T-helper 17 cell (primary cell): Measurements from ENCODE around the gene B4GALT4. TPM values are rescaled to one million over a fixed set of nuclear protein-coding genes. Genes with fewer than 3 reads are reported as not detected.

Experiments used
- ATAC-seq: fragments of 150-1000 bp; cut with Tn5 transposase; 2 replicates; pipeline ENCODE4 v1.10.0; 2021; ENCODE audit warnings: mild to moderate bottlenecking, moderate library complexity
- DNase-seq, 3 donors: peaks; one replicate each; pipeline versions ENCODE4 v3.0.0 to v3.0.0-alpha.2; 2020 to 2021
- H3K9me3 ChIP-seq: one replicate; pipeline ENCODE4 v1.7.0; 2013; ENCODE audit warnings: low read length, mild to moderate bottlenecking; ENCODE audit not compliant: control insufficient read depth, poor library complexity, severe bottlenecking
- H3K27ac Mint-ChIP-seq: one replicate; pipeline ENCODE4 v1.8.0; 2022; ENCODE audit warnings: mild to moderate bottlenecking, moderate library complexity, mixed read lengths
- H3K27me3 Mint-ChIP-seq: one replicate; pipeline ENCODE4 v1.8.0; 2022; ENCODE audit warnings: mixed read lengths
- H3K36me3 Mint-ChIP-seq: one replicate; pipeline ENCODE4 v1.8.0; 2022; ENCODE audit warnings: low read depth, mixed read lengths
- H3K4me1 Mint-ChIP-seq: one replicate; pipeline ENCODE4 v1.8.0; 2022; ENCODE audit warnings: mild to moderate bottlenecking, mixed read lengths
- H3K4me3 Mint-ChIP-seq: one replicate; pipeline ENCODE4 v1.8.0; 2022; ENCODE audit warnings: mild to moderate bottlenecking, moderate library complexity, mixed read lengths
- total RNA-seq, 4 donors: library from RNA in 2 of 4; stranded (reverse) in 2 of 4; gene quantifications; one replicate each; pipeline ENCODE4 v1.2.3 and lab custom pipeline; 2022 to 2026

Gene B4GALT4
- total RNA-seq, 2 donors from 2014 or later, result 14.6 to 24.7 TPM

GRCh38 chr3:119206611-119207511 lies 33.8 kb downstream of the B4GALT4 start:
- H3K4me3 Mint-ChIP-seq, result peak overlapping the region; percentile 28
- no peaks in the 10 kb centered on the region for H3K27me3 Mint-ChIP-seq
- no peak for DNase-seq
- H3K27ac Mint-ChIP-seq, result peak overlapping the region; percentile 54
- no peaks in the 10 kb centered on the region for H3K9me3 ChIP-seq
- H3K36me3 Mint-ChIP-seq, result peaks cover 9% of the 10 kb centered on the region
- ATAC-seq, result no peak
- peaks cover 14% of the 10 kb centered on the region for H3K4me1 Mint-ChIP-seq

DNA sequence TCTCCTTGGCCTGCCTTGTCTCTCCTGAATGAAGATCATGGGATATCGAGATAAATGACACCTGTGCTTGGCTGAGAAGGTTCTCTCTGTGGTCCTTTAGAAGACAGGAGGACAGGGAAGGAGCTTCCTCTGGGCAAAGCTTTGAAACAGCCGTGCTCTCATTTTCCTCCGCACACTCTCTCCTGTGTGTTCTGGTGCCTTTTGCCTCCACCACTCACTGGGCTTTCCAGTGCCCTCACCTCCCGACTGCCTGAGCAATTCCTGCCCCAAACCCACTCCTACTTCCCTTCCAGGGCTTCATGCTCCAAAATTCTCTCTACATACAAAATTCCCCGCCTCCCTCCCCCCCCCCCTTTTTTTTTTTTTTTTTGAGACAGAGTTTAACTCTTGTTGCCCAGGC lies 35.0 kb downstream of the B4GALT4 start:
- Mint-ChIP-seq H3K27ac (no peak overlapping the region), H3K4me3 (no peak overlapping the region), H3K4me1 (peaks cover 14% of the 10 kb centered on the region), H3K36me3 (peaks cover 4% of the 10 kb centered on the region), H3K27me3 (no peaks in the 10 kb centered on the region)
- no peaks in the 10 kb centered on the region for H3K9me3 ChIP-seq
- no peak for DNase-seq
- ATAC-seq, result no peak

DNA sequence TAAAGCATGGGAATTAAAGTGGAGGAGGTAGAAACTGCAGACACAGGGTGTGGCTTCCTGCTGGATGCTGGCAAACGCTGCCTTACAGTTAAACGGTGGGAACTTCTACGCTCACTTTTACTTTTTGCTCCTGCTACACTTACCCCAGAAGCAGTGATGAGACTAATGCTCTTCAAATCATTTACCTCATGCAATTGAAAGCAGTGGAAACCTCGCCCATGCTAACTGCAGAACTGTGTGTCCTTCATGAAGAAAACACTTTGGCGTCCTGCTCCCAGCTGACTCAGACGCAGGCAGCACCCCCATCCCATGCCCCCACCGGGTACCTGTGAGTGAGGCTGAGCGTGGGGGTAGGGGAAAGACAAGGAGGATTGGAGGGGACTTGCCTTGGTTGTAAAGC lies 35.5 kb downstream of the B4GALT4 start:
- no peaks in the 10 kb centered on the region for H3K9me3 ChIP-seq
- H3K4me1 Mint-ChIP-seq, result peaks cover 14% of the 10 kb centered on the region
- no peak for ATAC-seq
- no peak for DNase-seq
- no peaks in the 10 kb centered on the region for H3K27me3 Mint-ChIP-seq
- no peak overlapping the region for H3K27ac Mint-ChIP-seq
- no peak overlapping the region for H3K4me3 Mint-ChIP-seq
- peaks cover 4% of the 10 kb centered on the region for H3K36me3 Mint-ChIP-seq

DNA sequence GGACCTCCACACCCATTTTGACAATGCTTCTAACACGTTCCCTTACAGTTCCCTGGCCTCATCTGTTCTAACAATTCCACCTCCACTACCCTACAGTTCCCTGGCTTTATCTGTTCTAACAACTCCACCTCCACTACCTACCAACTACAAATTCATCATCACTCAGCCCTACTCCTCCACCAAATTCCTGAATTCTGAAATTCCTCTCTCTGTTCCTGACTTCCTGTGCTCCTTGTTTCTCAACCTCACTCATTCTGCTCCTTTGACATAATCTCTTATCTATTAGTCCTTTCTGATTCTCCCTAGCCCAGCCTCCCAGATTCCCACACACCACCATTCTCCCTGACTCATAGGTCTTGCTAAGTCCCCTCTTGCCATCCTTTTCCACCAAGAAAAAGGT lies 44.8 kb downstream of the B4GALT4 start:
- ATAC-seq, result no peak
- H3K4me1 Mint-ChIP-seq, result no peaks in the 10 kb centered on the region
- H3K27ac Mint-ChIP-seq, result no peak overlapping the region

GRCh38 chr3:119195151-119195476 lies 45.6 kb downstream of the B4GALT4 start:
- peaks cover 12% of the 10 kb centered on the region for H3K27me3 Mint-ChIP-seq
- H3K9me3 ChIP-seq, result no peaks in the 10 kb centered on the region
- no peak overlapping the region for H3K4me3 Mint-ChIP-seq
- no peak overlapping the region for H3K27ac Mint-ChIP-seq
- no peaks in the 10 kb centered on the region for H3K4me1 Mint-ChIP-seq
- peaks cover 6% of the 10 kb centered on the region for H3K36me3 Mint-ChIP-seq
- no peak for DNase-seq
- no peak for ATAC-seq

More for the DNA sequence above, 44.8 kb downstream of the B4GALT4 start:
- Mint-ChIP-seq H3K4me3 (no peak overlapping the region), H3K36me3 (peaks cover 6% of the 10 kb centered on the region), H3K27me3 (peaks cover 12% of the 10 kb centered on the region)
- DNase-seq, result no peak
- H3K9me3 ChIP-seq, result no peaks in the 10 kb centered on the region

DNA sequence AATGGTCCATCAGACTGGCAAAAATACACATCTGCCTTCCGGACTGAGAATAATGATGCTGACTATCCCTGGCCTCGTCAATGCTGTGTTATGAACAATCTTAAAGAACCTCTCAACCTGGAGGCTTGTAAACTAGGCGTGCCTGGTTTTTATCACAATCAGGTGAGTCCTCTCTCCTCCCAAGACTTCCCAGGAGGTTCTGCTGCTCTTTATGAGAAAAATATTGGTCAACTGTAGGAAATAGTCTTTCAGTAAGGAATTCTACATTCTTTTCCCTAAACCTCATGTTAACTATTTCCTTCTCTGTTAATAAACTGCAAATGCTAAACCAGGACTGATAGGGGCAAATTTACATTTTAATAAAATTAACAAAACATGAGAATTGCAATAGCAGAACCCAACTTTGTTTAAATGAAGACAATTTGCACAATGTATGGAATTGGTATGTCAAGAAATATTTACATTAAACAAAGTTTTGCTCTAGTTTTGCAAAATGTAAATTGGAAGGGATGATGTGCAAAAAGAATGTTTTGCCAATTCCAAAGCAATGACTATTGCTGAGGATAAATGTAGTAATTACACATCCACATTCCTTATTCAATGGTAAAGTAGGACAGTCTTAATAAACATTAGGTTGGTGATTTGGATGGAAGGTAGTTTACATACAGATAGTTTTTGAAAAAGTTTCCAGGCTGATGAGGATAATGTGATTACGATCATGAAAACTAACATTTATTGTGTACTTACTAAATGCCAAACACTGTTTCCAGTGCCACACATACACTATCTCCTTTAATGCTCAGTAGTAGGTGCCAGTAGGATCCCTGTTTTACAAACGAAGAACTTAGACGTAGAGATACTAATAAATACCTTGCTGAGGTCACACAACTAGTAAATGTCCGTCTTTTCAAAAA lies 46.2 kb downstream of the B4GALT4 start:
- H3K27me3 Mint-ChIP-seq, result peaks cover 12% of the 10 kb centered on the region
- H3K36me3 Mint-ChIP-seq, result peaks cover 6% of the 10 kb centered on the region
- DNase-seq (no peak), ATAC-seq (no peak)
- no peaks in the 10 kb centered on the region for H3K4me1 Mint-ChIP-seq
- no peak overlapping the region for H3K27ac Mint-ChIP-seq
- H3K9me3 ChIP-seq, result no peaks in the 10 kb centered on the region
- no peak overlapping the region for H3K4me3 Mint-ChIP-seq

DNA sequence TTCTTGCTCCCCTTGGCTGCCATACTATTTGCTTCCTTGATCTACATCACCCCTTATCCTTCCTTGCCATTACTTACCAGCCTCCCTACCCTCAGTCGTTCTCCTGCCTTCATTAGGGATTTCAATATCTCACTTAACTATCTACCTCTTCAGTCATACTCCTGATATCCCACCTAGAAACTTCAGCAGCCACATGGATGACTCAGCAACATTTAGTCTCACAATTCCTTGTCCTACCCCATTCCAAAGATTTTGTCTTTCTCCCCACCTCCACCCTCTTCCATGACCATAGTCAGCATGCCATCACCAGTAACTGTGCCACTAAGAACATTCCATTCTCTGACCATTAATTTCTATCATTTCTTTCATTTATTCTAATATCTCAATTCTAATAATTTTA lies 48.9 kb downstream of the B4GALT4 start:
- Mint-ChIP-seq H3K4me3 (no peak overlapping the region), H3K27me3 (peaks cover 7% of the 10 kb centered on the region), H3K27ac (no peak overlapping the region), H3K36me3 (peaks cover 4% of the 10 kb centered on the region), H3K4me1 (no peaks in the 10 kb centered on the region)
- no peak for DNase-seq
- no peaks in the 10 kb centered on the region for H3K9me3 ChIP-seq
- no peak for ATAC-seq

DNA sequence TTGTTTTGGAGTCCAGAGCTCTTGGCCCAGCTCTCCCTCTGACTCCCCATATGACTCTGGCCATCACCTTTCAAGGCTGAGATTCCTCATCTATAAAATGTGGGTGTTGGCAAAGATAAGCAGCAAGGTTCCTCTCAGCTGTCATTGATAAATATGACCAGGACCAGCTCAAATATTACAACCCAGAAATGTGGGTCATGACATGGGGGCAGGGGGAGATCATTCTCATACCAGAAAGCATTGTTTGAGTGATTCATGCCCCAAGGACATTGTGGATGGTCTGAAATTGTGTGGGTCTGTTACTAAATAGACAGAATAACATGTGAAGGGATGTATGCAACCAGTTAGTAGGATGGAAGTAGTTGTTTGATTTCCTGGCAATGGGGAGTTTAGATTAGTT lies 53.4 kb downstream of the B4GALT4 start:
- Mint-ChIP-seq H3K4me1 (peaks cover 5% of the 10 kb centered on the region), H3K4me3 (no peak overlapping the region), H3K27ac (no peak overlapping the region), H3K36me3 (no peaks in the 10 kb centered on the region), H3K27me3 (peaks cover 22% of the 10 kb centered on the region)
- ATAC-seq (no peak), DNase-seq (no peak)
- no peaks in the 10 kb centered on the region for H3K9me3 ChIP-seq

GRCh38 chr3:119184796-119185570 lies 55.7 kb downstream of the B4GALT4 start:
- H3K27me3 Mint-ChIP-seq, result peaks cover 27% of the 10 kb centered on the region
- no peaks in the 10 kb centered on the region for H3K36me3 Mint-ChIP-seq
- H3K4me3 Mint-ChIP-seq, result no peak overlapping the region
- H3K27ac Mint-ChIP-seq, result no peak overlapping the region
- H3K4me1 Mint-ChIP-seq, result peaks cover 5% of the 10 kb centered on the region
- ATAC-seq (no peak), DNase-seq (no peak)
- H3K9me3 ChIP-seq, result no peaks in the 10 kb centered on the region

- ATAC-seq (no peak), DNase-seq (no peak)
- H3K27me3 Mint-ChIP-seq, result peaks cover 27% of the 10 kb centered on the region
- no peak overlapping the region for H3K27ac Mint-ChIP-seq
- H3K4me1 Mint-ChIP-seq, result peaks cover 5% of the 10 kb centered on the region
- H3K4me3 Mint-ChIP-seq, result no peak overlapping the region
- no peaks in the 10 kb centered on the region for H3K9me3 ChIP-seq
- H3K36me3 Mint-ChIP-seq, result no peaks in the 10 kb centered on the region
These were observed 56.6 kb downstream of the B4GALT4 start for GRCh38 chr3:119184111-119184510.

- peaks cover 2% of the 10 kb centered on the region for H3K36me3 Mint-ChIP-seq
- H3K27ac Mint-ChIP-seq, result no peak overlapping the region
- H3K4me1 Mint-ChIP-seq, result peaks cover 5% of the 10 kb centered on the region
- ATAC-seq, result no peak
- no peaks in the 10 kb centered on the region for H3K9me3 ChIP-seq
- H3K4me3 Mint-ChIP-seq, result no peak overlapping the region
- H3K27me3 Mint-ChIP-seq, result peaks cover 44% of the 10 kb centered on the region
- no peak for DNase-seq
These were observed 58.9 kb downstream of the B4GALT4 start for GRCh38 chr3:119181765-119182164.

GRCh38 chr3:119177321-119177720 lies 63.4 kb downstream of the B4GALT4 start:
- ATAC-seq (no peak), DNase-seq (no peak)
- Mint-ChIP-seq H3K4me3 (no peak overlapping the region), H3K36me3 (peaks cover 2% of the 10 kb centered on the region), H3K27me3 (peaks cover 39% of the 10 kb centered on the region), H3K4me1 (peaks cover 4% of the 10 kb centered on the region), H3K27ac (no peak overlapping the region)
- no peaks in the 10 kb centered on the region for H3K9me3 ChIP-seq

DNA sequence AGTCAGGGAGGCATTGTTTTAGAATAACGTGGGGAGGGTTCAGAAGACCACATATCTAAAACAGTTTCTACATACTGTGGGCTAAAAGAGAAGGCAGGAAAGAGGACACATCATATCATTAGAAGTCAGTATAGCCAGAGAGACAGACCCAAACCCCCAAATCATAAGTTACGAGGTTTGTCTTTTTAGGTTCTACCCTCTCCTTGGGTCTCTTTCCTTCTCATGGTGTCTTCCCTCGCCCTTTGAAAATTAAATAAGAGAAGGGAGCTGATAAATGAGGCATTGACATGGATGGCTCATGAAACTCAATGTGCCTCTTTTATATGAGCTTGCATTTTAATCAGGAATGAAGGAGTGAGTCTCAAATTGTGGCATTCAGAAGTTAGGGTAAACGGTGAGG lies 63.9 kb downstream of the B4GALT4 start:
- ATAC-seq, result no peak
- H3K27me3 Mint-ChIP-seq, result peaks cover 38% of the 10 kb centered on the region
- H3K9me3 ChIP-seq, result no peaks in the 10 kb centered on the region
- H3K4me3 Mint-ChIP-seq, result no peak overlapping the region
- H3K27ac Mint-ChIP-seq, result no peak overlapping the region
- H3K4me1 Mint-ChIP-seq, result peaks cover 4% of the 10 kb centered on the region
- no peak for DNase-seq
- H3K36me3 Mint-ChIP-seq, result peaks cover 2% of the 10 kb centered on the region
